ELR (cell line): Measurements from ENCODE around the gene SLC38A11.
"Not testable (repeated sequence)": the region's sequence is repeated elsewhere in the genome, so short reads cannot be mapped to it uniquely, and the experiment has no call there.

ENCODE experiments used
- DNase-seq: peaks from one replicate; pipeline ENCODE4 v3.0.0-alpha.2; 2015; ENCODE audit warnings: low read depth

Gene SLC38A11

DNA sequence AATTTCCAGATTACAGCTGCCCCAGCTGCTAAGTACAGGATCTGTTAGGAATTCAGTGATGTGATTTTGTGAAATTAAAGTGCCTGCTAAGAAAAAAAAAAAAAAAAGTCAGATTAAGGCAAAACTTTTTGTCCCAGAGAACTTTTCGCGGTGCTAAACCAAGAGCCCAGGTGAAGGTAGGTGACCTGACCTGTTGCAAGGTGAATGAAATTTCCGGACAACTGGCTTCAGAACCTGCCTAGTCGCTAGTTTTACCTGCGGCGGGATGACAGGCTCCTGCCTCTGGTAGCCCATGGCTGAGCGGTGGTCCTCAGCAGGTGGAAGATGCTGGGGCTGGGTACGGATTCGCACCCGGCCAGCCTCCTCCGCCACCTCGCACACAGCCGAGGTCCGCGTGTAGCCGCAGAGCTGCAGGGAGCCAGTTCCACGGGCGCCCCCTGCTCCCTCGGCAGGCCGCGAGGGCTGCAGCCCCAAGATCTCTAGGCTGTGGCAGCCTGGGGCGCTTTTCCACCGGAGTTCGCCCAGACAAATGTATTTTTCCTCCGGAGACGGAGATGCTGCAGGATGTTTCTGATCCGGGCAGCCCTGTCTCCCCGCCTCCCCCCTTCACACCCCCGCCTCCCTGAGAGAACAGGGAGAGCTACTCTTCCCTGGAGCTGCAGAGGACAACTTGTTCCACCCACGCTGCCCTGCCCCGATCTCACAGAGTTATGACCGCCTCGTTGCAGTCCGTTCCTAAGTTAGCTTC is at the start of gene SLC38A11:
Gene SLC38A11, minus strand, starts transcription at position 572 of the 748 bp plus-strand sequence. Its CDS starts 278 bp downstream, at position 294.
- DNase-seq, result peak; percentile 53

- no peak for DNase-seq
Observed at GRCh38 chr2:165003443-165004130, 48.3 kb upstream of the SLC38A11 start.

DNA sequence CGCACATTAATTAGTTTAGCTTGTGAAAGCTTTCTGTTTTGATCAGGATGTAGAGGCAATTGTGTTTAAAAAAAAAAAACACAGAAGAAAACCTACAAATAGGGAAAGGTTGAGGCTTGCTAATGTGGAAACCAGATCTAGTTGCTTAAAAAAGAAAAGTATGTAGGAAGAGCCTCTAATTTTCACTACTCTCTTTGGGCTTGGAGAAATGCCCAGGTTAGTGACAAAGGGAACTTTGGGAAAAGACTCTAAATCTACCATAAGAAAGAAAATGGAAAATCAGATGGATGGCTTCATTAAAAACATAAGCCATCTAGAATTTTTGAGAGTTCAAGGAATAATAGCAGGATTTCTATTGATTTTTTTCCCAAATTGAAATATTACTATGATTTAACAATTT is 47.3 kb upstream of the SLC38A11 start:
- no peak for DNase-seq

DNA sequence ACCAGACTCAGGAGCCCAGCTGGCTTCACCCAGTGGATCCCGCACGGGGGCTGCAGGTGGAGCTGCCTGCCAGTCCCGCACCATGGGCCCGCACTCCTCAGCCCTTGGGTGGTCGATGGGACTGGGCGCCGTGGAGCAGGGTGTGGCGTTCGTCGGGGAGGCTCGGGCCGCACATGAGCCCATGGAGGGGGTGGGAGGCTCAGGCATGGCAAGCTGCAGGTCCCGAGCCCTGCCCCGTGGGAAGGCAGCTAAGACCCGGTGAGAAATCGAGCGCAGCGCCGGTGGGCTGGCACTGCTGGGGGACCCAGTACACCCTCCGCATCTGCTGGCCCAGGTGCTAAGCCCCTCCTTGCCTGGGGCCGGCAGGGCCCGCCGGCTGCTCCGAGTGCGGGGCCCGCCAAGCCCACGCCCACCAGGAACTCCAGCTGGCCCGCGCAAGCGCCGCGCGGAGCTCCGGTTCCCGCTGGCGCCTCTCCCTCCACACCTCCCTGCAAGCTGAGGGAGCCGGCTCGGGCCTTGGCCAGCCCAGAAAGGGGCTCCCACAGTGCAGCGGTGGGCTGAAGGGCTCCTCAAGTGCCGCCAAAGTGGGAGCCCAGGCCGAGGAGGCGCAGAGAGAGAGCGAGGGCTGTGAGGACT is 39.5 kb upstream of the SLC38A11 start:
- DNase-seq, result not testable (repeated sequence)

- DNase-seq, result no peak
Observed at GRCh38 chr2:164993287-164994016, 38.1 kb upstream of the SLC38A11 start.

GRCh38 chr2:164992818-164993217 is 37.5 kb upstream of the SLC38A11 start:
- peak; percentile 94 for DNase-seq

- DNase-seq, result not testable (repeated sequence)
Observed at GRCh38 chr2:164992093-164992454, 36.7 kb upstream of the SLC38A11 start.

DNA sequence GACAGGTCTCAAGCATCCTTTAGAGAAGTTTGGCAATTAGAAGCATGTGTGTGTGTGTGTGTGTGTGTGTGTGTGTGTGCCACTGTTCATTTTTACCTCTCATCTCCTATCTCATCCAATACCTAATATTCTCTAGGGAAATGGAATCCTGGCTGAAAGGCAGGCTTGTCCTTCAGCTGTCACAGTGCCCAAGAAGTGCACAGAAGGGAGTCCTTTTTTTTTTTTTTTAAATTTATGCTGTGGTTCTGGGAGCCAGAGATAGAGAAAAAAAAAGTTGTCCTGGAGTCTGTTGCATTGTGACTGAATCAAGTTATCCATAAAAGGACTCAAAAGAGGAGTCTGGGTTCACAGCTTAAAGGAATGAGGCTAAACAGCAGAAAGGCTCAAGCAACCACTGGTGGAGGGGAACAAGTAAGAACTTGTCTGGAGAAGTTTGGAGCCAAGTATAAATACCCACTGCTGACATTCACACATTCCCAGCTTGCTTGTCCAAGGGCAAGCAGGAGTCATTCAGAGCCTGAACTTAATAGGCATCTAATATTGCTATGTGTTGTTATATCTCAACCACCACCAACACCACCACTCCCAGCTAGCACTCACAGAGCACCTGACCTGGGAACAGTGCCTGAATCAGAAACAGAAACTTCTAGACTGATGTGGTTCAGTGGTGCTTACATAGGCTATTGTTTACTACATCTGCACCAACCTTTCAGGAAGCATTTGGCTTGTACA is 36.2 kb upstream of the SLC38A11 start:
- not testable (repeated sequence) for DNase-seq

DNA sequence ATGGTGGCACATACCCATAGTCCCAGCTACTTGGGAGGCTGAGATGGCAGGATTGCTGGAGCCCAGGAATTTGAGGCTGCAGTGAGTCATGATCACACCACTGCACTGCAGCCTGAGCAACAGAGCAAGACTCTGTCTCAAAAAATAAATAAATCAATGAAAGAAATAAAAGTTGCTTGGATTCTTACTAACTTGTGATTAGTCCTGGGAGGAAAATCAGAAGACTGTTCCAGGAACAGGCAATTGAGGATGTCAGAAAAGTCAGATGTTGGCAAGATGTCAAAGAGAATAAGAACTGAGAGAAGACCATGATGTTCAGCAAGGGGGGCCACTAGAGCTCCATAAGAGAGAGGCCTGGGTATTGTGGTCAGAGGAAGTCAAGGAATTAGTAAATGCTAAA is 35.6 kb upstream of the SLC38A11 start:
- DNase-seq, result peak; percentile 68

- DNase-seq, result not testable (repeated sequence)
Observed at GRCh38 chr2:164988805-164989204, 33.5 kb upstream of the SLC38A11 start.

DNA sequence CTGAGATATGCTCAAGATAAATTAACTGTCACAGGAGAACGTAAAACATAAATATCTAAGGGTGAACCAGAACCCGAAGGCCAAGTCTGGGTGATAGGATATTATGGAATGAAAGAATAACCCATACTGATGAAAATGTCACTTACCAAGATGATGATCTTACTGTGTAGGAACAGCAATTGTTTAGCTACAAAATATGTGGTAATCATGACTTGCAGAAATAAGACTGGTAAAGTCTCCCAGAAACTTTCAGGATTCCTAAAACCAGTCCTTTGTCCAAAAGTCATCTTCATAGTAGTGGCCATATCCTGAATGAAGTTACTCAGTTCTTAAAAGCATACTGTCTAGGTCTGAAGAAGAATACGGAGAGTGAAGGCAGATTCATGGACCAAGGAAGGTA is 30.7 kb upstream of the SLC38A11 start:
- DNase-seq, result not testable (repeated sequence)

DNA sequence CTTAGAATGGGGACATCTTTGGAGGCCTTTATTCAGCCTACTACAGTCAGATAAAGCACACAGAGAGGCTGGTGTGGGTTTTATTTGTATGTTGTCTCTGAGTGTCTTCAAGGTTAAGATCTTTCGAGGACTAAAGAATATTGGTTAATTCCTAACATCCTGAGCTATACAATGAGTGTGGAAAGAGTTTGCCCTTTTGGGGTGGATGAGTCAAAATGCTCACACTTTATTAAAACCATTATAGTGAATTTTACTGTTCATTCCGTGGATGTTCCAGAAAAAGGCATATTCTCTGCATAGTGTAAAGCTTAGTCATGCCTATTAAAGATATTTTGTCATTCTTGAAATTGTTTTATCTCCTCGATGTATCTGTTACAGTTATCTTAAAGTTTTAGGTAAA is 29.1 kb upstream of the SLC38A11 start:
- peak; percentile 75 for DNase-seq

GRCh38 chr2:164981217-164981990 is 26.1 kb upstream of the SLC38A11 start:
- peak; percentile 82 for DNase-seq

GRCh38 chr2:164980688-164981087 is 25.4 kb upstream of the SLC38A11 start:
- DNase-seq, result peak; percentile 51

- peak; percentile 16 for DNase-seq
Observed at GRCh38 chr2:164979113-164979512, 23.8 kb upstream of the SLC38A11 start.

DNA sequence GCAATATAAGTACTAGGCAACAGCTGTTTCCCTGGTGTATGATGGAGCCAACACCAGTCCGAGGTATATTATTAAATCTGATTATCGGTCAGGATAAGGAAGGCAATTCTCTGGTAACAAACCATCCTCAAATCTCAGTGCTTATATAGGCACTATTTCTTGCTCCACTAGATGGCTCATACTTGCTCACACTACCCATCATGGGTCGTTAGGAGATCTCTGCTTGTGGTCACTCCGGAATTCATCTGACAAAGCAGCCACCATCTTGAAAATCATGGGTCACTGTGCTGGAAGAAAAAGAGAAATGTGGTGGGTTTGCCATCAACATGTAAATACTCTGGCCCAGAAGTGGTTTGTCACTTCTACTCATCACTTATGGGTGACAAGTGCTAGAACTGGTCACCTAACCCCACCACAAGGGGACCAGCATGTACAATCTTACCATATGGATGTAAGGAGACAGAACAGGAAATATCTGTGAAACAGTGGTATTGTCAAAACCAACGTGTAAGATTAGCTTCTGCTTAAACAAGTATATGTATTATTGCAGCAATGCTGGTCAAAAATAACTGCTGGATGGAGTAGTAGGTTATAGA is 21.6 kb upstream of the SLC38A11 start:
- DNase-seq, result not testable (repeated sequence)

- no peak for DNase-seq
Observed at GRCh38 chr2:164976301-164976700, 21.0 kb upstream of the SLC38A11 start.

DNA sequence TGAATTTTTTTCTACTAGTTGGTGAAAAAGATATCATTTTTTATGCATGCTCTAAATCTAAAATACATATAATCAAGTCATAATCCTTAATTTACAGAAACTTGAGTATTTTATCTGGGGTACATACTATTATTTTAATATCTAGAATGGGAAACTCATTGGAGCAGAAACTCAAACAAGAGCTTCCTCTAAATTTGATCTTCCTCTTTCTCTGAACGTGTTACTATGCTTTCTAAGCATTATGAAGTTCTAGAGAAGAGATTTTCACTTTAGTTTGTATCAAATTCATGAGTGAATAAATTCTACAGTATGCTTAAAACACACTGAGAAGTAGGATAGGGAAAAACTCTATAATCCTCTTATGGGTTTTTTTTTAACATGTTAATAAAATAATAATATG is 20.6 kb upstream of the SLC38A11 start:
- DNase-seq, result no peak

- DNase-seq, result peak; percentile 79
Observed at GRCh38 chr2:164974221-164974620, 18.9 kb upstream of the SLC38A11 start.

- no peak for DNase-seq
Observed at GRCh38 chr2:164972216-164972615, 16.9 kb upstream of the SLC38A11 start.
